Uterus (tissue), 4 donors: ENCODE data around the gene TTPAL. TPM values are rescaled to one million over a fixed set of nuclear protein-coding genes. Genes with fewer than 3 reads are reported as not detected.

Experiments used
- DNase-seq, 2 donors: peaks; one replicate each; pipeline ENCODE4 v3.0.0-alpha.2; 2019 to 2020
- H3K27ac ChIP-seq, 2 donors: fragments of 200-600 bp; sonication (generic); 1 replicate in 1 of 2; 2 replicates in 1 of 2; pipeline ENCODE4 v1.5.1; 2016 to 2018
- H3K27me3 ChIP-seq, 2 donors: fragments of 200-600 bp; sonication (generic); one replicate each; pipeline ENCODE4 v1.5.1; 2018 to 2019; ENCODE audit warnings: control low read depth in 1 of 2
- H3K36me3 ChIP-seq, 2 donors: fragments of 200-600 bp; sonication (generic); one replicate each; pipeline ENCODE4 v1.5.1; 2019; ENCODE audit warnings: control low read depth in 1 of 2
- H3K4me1 ChIP-seq, 2 donors: fragments of 200-600 bp; sonication (generic); one replicate each; pipeline ENCODE4 v1.5.1; 2018 to 2019; ENCODE audit warnings: control low read depth in 1 of 2
- H3K4me3 ChIP-seq, 2 donors: fragments of 200-600 bp; sonication (generic); 1 replicate in 1 of 2; 2 replicates in 1 of 2; pipeline ENCODE4 v1.5.1; 2018 to 2019; ENCODE audit warnings: mild to moderate bottlenecking in 1 of 2
- H3K9me3 ChIP-seq, 2 donors: fragments of 200-600 bp; sonication (generic); one replicate each; pipeline ENCODE4 v1.5.1; 2019; ENCODE audit warnings: control low read depth in 1 of 2
- CTCF ChIP-seq, 4 experiments: fragments of 200-600 bp in 2 of 4; fragments of 450-650 bp in 2 of 4; sonication (generic) in 2 of 4; IDR thresholded peaks; one replicate each; pipeline ENCODE4 v1.5.1; 2016 to 2019; ENCODE audit warnings: antibody characterized with exemption in 4 of 4, mild to moderate bottlenecking in 2 of 4, moderate library complexity in 1 of 4
- POLR2A ChIP-seq, 2 donors: fragments of 450-650 bp; IDR thresholded peaks; one replicate each; pipeline ENCODE4 v1.6.1; 2016; ENCODE audit warnings: antibody characterized with exemption in 2 of 2, mild to moderate bottlenecking in 1 of 2, moderate library complexity in 1 of 2
- intact Hi-C: fragments of 100-400 bp; cut with DNase I; formaldehyde crosslinking; loops from one replicate; pipeline ENCODE4 v1.15.1; 2023; ENCODE audit warnings: low total_unique reads
- small RNA-seq: library from RNA; depleted of rRNA; stranded (forward); fragments of <200 nt; gene quantifications from one replicate; pipeline ENCODE3, GENCODE V24; 2016
- total RNA-seq, 4 donors: library from RNA; depleted of rRNA in 3 of 4; stranded (reverse); fragments of >200 nt in 3 of 4; gene quantifications; one replicate each; pipeline versions ENCODE4 v1.1.0 to v1.2.4, GENCODE V29; 2014 to 2023
- donor health status: DM: yes; HTN: yes; CAD: no.

TTPAL gene
- total RNA-seq, 4 donors from 2014 or later = 4.9 to 18.2 (median 10.0) TPM

GRCh38 chr20:44542890-44543289 is 67.2 kb downstream of the TTPAL start:
- H3K4me3 ChIP-seq = no peak overlapping the region
- no peak for DNase-seq
- peak overlapping the region; percentile 34 to 51 for H3K27ac ChIP-seq
- TF ChIP-seq CTCF (IDR thresholded peaks at IDR 0.05) (no peak), POLR2A (IDR thresholded peaks at IDR 0.05) (no peak)
- intact Hi-C loops = no loop called here
- peaks cover 0 to 14% of the 10 kb centered on the region in 2 donors for H3K4me1 ChIP-seq
- H3K36me3 ChIP-seq = no peaks in the 10 kb centered on the region
- H3K9me3 ChIP-seq = no peaks in the 10 kb centered on the region
- no peaks in the 10 kb centered on the region for H3K27me3 ChIP-seq

GRCh38 chr20:44543358-44543757 is 67.7 kb downstream of the TTPAL start:
- H3K27me3 ChIP-seq = no peaks in the 10 kb centered on the region
- DNase-seq = no peak
- intact Hi-C loops = no loop called here
- no peaks in the 10 kb centered on the region for H3K36me3 ChIP-seq
- peak overlapping the region in 1 of 2 donors; percentile 34 for H3K27ac ChIP-seq
- H3K4me3 ChIP-seq = no peak overlapping the region
- no peaks in the 10 kb centered on the region for H3K9me3 ChIP-seq
- peaks cover 0 to 18% of the 10 kb centered on the region in 2 donors for H3K4me1 ChIP-seq
- TF ChIP-seq POLR2A (IDR thresholded peaks at IDR 0.05) = no peak

Small RNA genes within 50 kb of the gene (small RNA-seq; reads per million reads assigned to genes)
- not detected for gene RPL37AP1

Other genes starting within 250 kb of the TTPAL start
- under 1 TPM in 1 of 4 donors, not detected in 3; 0.41 TPM for gene GDAP1L1, start 228.6 kb upstream of the TTPAL start, total RNA-seq
- 1 to 10 TPM; 1.2 to 9.8 (median 6.7) TPM for gene FITM2, start 164.7 kb upstream of the TTPAL start, total RNA-seq
- gene R3HDML, start 138.8 kb upstream of the TTPAL start, total RNA-seq = not detected
- gene HNF4A, start 120.2 kb upstream of the TTPAL start, total RNA-seq = under 1 TPM in 2 of 4 donors, not detected in 2; under 0.01 to 0.26 TPM
- gene SERINC3, start 46.2 kb downstream of the TTPAL start, total RNA-seq = 100 to 1,000 TPM in 1 of 4 donors, 10 to 100 TPM in 3; 44.1 to 113 (median 58.3) TPM
- gene PKIG, start 106.7 kb downstream of the TTPAL start, total RNA-seq = 100 to 1,000 TPM in 3 of 4 donors, 10 to 100 TPM in 1; 67.1 to 250 (median 145) TPM
- 10 to 100 TPM in 1 of 4 donors, 1 to 10 TPM in 2, under 1 TPM in 1; 0.59 to 11.0 (median 4.8) TPM for gene ADA, start 175.8 kb downstream of the TTPAL start, total RNA-seq
- gene CCN5, start 239.5 kb downstream of the TTPAL start, total RNA-seq = 10 to 100 TPM in 3 of 4 donors, not detected in 1; 19.4 to 47.9 (median 29.7) TPM